GM18867 (cell line): ENCODE measurements around the gene PAM16.
"Not testable (repeated sequence)": the region's sequence is repeated elsewhere in the genome, so short reads cannot be mapped to it uniquely, and the experiment has no call there.

ENCODE experiments used
- ATAC-seq: cut with Tn5 transposase; IDR thresholded peaks from one replicate; pipeline ENCODE4 v1.9.1; 2021; ENCODE audit warnings: mild to moderate bottlenecking, moderate library complexity; ENCODE audit not compliant: unreplicated experiment

Gene PAM16

GRCh38 chr16:4337540-4338088, 13.5 kb downstream of the PAM16 start:
- ATAC-seq = no peak

GRCh38 chr16:4336701-4337539, 14.2 kb downstream of the PAM16 start:
- ATAC-seq = no peak

GRCh38 chr16:4334724-4335495, 16.2 kb downstream of the PAM16 start:
- no peak for ATAC-seq

- not testable (repeated sequence) for ATAC-seq
Observed at GRCh38 chr16:4333714-4334113, 17.4 kb downstream of the PAM16 start.

- ATAC-seq = no peak
Observed at GRCh38 chr16:4333308-4333638, 17.8 kb downstream of the PAM16 start.

GRCh38 chr16:4332623-4333307, 18.4 kb downstream of the PAM16 start:
- no peak for ATAC-seq

GRCh38 chr16:4332083-4332482, 19.0 kb downstream of the PAM16 start:
- ATAC-seq = no peak

GRCh38 chr16:4330277-4330874, 20.7 kb downstream of the PAM16 start:
- ATAC-seq = no peak

- no peak for ATAC-seq
Observed at GRCh38 chr16:4328782-4329775, 22.0 kb downstream of the PAM16 start.

- ATAC-seq = no peak
Observed at GRCh38 chr16:4328046-4328781, 22.9 kb downstream of the PAM16 start.

- no peak for ATAC-seq
Observed at GRCh38 chr16:4327386-4328045, 23.6 kb downstream of the PAM16 start.

GRCh38 chr16:4325253-4325758, 25.8 kb downstream of the PAM16 start:
- no peak for ATAC-seq

- ATAC-seq = no peak
Observed at GRCh38 chr16:4324492-4325252, 26.4 kb downstream of the PAM16 start.

- ATAC-seq = no peak
Observed at GRCh38 chr16:4323845-4324488, 27.2 kb downstream of the PAM16 start.

GRCh38 chr16:4323071-4323844, 27.9 kb downstream of the PAM16 start:
- no peak for ATAC-seq
